GM21381 (cell line): ENCODE data around the gene PACSIN1.

Experiments used
- ATAC-seq: cut with Tn5 transposase; IDR thresholded peaks from one replicate; pipeline ENCODE4 v1.9.1; 2021; ENCODE audit warnings: mild to moderate bottlenecking, moderate library complexity; ENCODE audit not compliant: unreplicated experiment

PACSIN1 gene

DNA sequence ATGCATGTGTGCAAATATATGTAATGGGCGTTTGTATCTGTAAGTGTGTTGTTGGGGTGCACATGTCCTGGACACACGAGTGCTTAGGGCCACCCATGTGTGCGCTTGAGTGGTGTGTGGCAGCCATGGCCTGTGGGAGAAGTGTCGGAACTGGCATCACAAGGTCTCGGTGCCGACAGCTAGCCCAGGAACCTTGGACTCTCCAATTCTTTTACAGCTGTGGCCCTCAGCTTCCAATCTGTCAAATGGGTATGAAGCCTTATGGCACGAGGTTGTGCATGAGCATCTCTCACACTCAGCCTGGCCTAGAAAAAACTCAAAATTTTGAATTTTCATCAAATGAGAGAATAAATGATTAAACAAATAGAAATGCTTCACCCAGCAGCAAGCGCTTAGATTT, 48.2 kb downstream of the PACSIN1 start:
- no peak for ATAC-seq

DNA sequence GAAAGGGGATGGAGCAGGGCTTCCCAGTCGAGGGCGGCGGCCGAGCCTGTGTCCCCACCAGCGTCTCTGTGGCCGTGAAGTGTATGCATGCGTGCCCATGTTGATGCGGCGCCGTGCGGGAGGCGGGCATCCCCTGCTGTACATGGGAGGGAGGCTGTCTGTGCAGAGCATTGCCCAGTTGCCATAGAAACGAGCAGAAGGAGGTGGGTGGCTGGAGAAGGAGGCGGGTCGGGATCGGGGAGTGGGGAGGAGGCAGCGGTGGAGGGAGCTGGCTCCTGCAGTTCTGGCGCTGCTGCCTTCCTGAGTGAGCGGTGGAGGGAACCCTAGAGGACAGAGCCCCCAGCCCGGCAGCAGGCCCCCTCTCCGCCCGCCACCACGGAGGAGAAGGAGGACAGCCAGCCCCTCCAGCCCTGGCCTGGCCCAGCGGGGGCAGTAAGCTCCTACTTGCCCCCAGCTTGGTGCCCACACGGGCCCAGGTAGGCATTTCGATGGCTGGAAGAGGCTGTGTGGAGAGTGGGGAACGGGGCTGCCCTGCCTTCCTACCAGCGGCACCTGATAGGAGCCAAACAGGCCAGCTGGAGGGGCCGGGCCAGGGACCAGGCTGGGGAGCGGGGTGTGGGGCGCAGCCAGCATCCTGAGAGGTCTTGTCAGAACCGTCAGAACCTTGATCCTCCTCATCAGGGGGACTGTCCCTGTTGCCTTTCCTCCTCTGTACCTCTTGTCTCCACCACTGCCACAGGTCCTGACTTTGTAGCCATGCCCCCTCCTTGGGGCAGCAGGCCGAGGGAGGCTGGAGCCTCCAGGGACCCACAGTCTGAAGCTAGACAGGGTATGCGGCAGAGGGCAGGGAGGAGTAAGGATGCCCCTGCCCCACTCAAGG, 49.0 kb downstream of the PACSIN1 start:
- ATAC-seq = no peak

DNA sequence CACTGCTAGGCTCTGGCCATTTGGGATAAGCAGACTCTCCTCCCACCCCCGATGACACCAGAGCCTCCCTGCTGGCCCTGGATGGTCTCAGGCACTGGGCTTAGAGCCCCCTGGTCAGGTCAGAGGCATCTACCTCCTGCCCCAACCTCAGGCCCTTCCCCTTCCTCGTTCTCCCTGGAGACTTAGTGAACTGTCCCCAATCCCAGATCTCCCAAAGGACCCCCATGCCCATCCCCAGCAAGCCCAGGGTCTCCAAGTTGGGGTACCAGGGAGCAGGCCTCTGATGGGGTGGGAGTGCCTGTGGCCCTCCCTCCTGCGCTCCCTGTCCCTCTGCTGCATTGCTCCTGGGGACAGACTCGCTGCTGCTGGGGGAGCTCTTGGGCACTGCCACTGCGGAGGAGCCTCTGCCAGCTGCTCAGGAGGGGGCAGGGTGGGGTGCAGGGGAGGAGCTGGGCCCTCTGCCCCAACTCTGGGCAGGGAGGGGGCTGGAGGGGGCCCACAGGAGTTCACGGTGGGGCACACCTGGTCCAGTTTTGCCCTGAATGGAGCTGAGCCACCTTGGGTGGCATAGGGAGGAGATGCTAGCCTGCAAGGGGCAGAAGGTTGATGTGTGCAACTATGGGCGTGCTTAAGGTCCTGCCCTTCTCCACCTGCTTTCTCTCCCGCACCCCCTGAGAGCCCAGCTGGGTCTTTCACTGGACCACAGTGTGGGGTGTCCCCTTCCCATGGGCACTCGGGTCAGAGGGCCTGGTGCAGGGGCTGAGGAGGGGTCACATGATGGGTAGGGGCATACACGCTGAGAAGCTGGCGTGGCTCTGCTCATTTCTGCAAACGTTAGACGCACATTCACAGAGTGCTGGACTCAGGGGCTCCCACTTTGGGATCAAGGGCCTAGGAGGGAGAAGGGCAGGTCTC, 49.9 kb downstream of the PACSIN1 start:
- ATAC-seq = no peak

DNA sequence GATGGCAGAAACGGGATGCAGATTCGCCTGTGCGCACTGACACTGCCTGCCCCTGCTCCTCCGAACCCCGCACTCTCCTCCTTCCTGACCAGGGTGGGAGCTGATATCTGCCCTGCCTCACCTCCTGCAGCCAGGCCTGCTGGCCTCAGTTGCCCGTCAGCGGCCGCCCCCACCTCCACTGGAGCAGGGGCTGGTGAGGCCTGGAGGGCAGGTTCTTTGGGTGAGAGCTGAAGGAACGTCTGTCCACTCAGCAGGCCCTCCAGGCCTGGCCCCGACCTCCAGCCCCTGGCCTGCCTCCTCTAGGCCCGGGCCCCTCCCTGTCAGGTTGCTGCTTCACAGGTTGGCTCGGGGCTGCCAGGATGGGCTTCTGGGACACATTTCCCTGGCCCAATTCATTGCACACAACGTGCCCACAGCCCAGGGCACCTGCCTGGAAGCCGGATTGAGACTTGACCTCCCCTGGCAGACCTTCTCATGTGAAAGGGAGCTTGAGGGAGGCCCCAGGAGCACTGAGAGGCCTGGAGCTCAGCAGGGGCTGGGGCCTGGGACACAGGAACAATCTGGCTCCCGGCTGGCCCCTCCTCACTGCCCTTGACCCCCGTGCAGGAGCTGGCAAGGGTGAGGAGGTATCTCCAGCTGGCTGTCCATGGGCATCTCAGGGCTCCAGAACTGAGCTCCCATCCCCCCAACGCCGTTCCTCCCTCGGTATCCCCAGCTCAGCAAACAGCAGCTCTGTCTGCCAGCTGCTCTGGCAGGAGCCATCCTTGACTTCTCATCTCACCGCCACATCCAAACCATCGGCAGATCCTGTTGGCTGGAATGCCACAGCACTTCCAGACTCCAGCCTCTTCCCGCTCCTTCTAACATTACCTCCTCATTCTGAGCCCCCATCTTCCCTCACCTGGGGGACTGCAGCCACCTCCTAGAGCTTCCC, 50.8 kb downstream of the PACSIN1 start:
- ATAC-seq = no peak

DNA sequence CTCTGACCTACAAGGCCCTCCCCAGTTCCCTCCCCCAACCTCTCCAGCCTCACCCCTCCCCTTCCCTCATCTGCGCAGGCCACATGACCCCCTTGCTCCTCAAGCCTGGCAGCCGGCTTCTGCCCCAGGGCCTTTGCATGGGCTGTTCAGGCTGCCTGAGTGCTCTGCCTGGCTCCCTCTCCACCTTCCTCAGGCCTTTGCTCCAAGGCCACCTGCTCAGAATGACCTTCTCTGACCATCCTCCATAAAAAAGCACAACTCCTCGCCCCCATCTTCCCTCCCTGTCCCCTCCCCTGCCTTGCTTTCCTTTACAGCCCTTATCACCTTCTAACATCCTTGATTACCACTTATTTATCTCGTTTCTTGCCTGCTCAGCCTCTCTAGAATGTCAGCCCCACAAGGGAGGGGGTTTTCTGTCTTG, 51.6 kb downstream of the PACSIN1 start:
- no peak for ATAC-seq

DNA sequence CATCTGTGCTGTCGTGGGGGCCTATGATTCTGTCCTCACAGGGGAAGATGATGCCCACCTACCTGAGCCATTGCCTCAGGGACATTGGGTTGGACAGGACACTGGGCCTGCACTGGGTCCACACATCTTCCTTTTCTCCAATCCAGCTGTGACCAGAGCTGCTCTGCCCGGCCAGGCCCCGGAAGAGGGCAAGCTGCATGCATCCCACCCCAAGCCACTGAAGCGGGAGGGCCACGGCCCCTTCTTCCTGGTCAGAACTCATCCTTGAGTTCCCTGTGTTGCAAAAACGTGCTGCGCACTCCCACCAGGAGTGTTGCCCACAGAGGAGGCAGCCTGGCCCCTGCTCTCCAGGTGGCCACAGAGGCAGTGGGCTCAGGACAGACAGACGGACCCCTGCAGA, 52.1 kb downstream of the PACSIN1 start:
- ATAC-seq = no peak

DNA sequence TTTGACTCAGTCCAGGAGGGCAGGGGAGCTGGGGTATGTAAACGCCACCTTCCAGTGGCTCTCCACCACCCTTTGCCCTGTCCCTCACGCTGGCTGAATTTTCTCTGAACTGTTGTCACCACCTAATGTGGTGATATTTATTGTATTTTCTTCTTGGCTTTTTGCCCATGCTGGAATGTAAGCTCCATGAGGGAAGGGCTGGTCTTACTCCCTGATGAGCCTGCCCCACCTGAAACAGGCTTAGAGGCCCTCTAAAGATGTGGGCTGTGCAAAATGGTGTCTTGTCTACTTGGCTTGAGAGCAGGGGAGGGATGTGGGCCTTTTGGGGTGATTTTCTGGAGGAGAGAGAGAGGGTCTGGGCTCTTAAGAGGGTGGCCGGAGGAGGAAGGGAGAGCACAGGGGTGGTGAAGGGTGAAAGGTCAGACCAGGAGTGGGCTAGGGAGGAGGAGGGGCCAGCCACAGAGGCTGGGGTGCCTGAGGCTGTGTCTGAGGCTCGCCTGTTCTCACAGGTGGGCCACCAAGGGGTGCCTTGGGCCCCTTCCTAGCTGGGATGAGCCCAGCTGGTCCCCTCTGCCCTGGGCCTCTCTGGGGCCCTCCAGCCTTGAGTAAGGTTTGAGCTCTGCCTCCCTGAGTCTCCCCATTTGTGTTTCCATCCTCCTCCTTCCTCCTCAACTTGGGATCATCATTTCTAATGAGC, 52.9 kb downstream of the PACSIN1 start:
- no peak for ATAC-seq

DNA sequence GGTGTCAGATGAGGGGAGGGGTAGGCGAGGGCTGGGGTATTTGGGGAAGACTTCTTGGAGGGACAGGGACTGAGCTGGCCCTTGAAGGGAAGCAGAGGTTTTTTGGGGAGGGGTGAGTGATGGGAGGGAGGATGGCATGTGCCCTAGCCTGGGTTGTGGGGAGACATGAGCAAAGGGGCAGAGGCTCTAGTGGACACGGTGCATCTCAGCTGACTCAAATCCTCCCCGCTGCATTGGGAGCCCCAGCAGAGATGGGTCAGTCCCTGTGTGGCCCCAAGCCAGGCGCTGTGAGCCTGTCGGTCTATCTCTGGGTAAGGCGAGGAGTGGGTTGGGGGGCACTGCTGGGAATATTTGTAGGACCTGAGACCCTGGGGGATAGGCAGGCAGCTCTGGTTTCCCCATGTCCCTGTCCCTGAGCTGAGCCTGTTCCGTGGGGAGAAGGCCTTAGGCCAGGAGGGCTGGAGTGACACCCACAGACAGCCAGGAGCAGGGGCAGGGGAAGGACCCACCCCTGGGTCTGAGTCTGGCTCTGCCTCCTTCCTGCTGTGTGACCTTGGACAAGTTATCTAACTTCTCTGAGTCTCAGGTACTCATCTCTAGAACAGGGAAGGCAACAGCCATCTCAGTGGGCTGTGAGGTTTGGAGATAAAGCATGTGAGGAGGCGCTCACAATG, 54.2 kb downstream of the PACSIN1 start:
- no peak for ATAC-seq

DNA sequence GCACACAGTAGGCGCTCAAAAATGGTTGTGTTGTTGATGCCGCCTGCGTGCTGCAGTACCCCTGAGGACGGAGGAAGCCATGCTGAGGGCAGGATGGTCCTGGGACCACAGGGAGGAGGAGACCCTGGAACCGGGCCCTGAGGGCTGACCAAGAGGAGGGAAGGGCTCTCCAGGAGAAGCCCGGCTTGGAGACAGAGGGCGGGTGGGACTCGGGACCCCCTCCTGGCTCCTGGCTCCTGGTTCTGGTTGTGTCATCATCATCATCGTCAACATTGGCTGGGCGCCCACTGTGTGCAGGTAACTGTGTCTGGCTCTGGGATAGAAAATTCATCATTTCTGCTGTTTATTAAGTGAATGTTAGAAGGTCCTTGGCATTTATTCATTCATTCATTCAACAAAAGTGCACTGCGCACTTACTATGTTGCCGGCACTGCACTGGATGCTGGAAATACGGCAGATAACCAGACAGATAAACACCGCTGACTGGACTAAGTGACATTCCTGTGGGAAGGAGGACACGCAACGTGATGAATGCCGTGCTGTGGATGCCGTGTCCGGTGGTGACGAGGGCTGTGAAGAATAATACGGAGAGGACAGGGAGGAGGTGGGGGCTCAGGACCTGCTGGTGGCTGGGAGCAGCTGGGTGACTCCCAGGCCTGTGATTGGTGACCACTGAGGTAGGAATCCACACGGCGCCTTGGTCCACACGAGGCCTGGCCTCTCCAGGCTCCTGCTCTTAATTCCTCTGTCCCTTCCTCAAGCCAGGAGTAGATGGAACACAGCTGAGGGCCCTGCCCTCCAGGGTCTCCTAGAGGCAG, 55.0 kb downstream of the PACSIN1 start:
- no peak for ATAC-seq

DNA sequence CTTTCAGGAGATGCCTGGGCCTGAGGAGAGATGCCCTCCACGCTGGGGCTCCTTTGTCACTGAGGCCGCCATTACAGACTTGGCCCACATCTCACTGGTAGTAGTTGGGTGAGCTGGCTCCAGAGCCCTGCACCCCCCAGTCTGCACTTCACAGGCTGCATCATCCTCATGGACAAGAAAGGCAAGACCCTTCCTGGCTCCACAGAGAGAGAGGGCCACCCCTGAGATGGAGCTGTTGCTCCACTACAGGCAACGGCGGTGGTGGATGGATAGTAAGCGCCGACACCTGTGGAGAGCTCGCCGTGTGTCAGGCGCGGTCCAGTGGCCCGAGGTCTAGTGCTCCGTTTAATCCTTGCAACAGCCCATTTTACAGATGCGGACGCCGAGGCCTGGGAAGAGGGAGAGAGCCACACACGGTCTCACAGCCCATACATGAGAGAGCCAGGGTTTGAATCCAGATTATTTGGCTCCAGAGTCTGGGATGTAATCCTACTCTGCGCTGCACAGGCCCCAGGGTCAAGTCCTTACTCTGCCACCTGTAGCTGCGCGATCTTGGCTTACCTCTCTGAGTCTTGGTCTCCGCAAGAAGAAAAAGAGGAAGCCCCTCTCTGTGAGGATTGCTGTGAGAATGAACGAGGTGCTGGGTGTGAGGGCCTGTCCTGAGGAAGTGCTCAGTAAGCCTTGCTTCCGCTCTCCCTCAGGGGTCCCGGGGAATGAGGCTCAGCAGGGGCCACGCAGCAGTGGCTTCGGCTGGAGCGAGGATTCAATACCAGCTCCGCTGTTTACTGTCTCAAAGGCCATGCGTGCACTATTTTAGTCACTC, 55.8 kb downstream of the PACSIN1 start:
- no peak for ATAC-seq

DNA sequence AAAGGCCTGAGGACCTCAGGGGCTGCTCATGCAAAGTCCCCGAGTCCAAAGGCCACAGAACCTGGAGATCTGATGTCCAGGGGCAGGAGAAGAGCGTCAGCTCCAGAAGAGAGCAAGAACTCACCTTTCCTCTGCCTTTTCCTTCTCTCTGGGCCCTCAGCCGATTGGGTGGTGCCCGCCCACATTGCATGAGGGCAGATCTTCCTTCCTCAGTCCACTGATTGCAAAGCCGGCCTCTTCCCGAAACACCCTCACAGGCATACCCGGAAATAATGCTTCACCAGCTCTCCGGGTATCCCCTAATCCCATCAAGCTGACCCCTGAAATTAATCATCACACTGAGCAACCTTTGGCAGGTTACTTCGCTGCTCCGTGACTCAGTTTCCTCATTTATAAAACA, 56.9 kb downstream of the PACSIN1 start:
- ATAC-seq = no peak

DNA sequence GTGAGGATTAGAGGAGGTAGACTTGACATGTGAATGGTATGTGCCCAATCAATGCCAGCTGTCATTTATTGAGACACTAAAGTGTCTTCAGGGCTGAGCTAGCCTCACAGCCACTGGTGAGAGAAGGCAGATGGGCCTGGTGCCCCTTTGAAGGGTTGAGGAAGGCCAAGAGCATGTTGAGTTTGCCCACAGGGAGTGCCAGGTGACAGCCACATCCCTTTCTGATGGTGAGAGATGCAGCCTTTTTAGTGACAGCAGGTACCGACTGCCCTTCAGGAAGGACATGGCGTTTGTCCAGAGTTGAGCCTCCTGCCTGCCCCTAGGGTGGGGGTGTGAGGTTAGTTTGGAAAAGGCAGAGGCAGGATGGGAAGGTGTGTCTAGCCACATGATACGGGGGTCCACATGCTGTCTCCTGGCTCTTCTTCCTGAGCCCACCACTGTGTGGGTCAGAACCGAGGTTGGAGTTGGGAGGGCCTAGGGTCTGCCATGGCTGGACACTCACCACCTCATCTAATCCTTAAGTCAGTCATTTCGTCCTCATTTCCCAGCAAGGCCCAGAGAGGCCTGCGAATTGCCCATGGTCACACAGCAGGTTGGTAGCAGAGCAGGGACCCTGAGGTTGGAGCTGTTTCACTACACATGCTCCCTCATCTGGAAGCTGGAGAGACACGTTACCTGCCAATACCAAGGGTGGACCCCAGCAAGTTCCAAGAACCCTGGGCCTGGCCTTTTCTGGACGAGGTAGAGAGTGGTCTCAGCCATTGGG, 57.7 kb downstream of the PACSIN1 start:
- no peak for ATAC-seq

DNA sequence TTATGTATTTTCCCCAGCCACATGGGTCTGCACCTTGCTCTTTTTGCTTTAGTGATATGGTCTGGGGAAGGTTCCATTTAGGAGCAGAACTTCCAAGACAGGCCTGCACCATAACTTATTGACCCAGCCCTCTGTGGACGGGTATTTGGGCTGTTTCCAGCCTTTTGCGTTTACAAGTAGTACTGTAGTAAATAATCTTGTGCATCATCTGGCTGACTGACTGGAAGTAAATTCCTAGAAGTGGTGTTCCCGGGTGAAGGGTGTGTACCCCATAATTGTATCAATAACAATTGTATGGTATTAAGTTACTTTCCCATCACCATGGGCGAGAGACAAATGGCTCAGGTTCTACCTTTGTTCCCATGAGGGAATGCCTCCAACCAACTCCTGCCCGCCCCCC, 58.6 kb downstream of the PACSIN1 start:
- ATAC-seq = no peak

DNA sequence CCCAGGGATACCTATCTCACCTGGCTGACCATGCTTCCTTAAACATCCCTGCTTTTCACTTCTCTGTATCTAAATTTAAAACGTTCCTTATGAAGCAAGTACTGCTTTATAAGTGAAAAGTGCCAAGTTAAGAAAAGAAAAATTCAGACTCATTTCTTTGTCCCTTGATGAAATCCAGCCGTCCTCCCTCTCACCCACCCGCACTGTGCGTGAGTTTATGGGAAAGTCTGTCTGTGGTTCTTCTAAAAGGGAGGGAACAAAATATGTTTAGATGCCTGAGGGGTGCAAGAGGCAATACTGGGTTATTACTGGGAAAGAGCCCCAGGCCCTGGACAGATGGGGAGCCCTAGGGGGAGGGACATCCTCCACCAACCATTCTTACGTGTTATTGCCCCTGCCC, 59.1 kb downstream of the PACSIN1 start:
- no peak for ATAC-seq

DNA sequence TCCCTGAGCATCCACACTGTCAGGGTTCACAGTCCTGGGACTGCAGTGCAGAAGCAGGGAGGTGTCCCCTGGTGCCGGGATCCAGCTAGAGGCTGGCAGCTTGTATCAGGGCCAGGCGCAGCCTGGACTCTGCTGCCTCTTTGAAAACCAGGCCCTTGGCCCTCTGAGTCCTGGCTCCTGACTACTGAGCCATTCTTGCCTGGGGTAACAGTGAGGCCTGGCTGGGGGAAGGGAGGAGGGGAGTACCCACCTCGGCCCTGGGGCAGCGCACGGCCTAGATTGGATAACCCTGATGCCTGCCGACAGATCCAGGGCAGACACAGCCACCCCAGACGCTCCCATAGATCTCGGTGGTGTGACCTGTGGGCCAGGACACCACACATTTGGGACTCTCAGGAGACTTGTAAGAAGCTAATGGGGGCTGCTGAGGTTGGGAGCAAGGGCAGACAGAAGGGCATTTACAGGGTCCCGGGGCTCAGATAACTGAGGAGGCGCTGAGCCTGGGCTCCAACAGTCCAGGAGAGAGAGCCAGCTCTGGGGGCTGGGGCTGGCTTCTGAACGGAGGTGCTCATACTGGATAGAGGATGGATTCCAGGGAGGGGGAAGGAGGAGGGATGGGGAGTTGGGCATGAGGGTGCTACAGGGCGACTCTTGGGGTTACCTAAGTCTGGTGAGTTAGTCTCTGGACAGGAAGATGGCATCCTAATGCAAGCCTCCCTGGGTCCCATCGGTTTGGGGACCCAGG, 59.7 kb downstream of the PACSIN1 start:
- ATAC-seq = no peak

DNA sequence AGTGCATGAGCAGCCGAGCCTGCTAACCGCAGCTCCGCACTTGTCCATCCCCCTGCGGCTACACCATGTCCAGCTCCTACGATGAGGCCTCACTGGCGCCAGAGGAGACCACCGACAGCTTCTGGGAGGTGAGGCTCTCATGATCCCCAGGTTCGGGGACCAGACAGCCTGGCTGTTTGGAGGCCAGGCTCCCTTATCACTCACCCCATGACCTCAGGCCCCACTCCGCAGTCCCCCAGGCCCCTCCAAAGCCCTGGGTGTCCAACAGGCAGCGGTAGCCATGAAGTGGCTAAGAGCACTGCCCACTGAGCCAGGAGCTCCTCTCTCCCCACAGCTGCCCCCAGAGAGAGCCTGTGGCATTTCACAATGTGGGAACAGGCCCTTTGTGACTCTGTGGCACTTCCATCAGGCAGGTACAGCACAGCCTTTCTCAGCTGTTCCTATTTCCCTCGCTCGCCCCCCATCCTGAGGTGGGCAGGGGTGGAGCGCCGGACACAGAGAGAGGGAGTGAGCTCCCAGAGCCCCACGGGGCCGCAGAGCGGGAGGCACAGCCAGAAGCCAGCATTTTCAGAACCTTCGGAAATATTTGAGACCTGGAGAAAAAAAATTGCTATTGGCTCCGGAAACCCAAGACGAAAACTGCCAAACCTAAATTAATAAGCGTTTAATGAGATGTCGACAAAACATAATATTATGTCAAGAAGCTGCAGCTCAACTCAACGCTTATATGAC, 60.5 kb downstream of the PACSIN1 start:
- no peak for ATAC-seq
